Ramos (cell line): Measurements from ENCODE around the gene NOVA1.

Source experiments
- in situ Hi-C: fragments of 300-500 bp; cut with MboI; formaldehyde crosslinking; loops from one replicate; pipeline ENCODE4 v1.14.3; 2022; ENCODE audit warnings: low sequenced_read_pairs; ENCODE audit not compliant: unreplicated experiment

Gene NOVA1

GRCh38 chr14:26594148-26594547, 3.7 kb downstream of the NOVA1 start:
- in situ Hi-C loops = no loop called here

- in situ Hi-C loops = no loop called here
Observed at GRCh38 chr14:26593357-26593756, 4.5 kb downstream of the NOVA1 start.

- in situ Hi-C loops = no loop called here
Observed at GRCh38 chr14:26589925-26590324, 7.9 kb downstream of the NOVA1 start.

- in situ Hi-C loops = no loop called here
Observed at GRCh38 chr14:26577711-26578110, 20.1 kb downstream of the NOVA1 start.

- in situ Hi-C loops = no loop called here
Observed at GRCh38 chr14:26554069-26554772, 43.6 kb downstream of the NOVA1 start.

- in situ Hi-C loops = no loop called here
Observed at GRCh38 chr14:26549571-26549970, 48.3 kb downstream of the NOVA1 start.

- in situ Hi-C loops = no loop called here
Observed at GRCh38 chr14:26548406-26548805, 49.4 kb downstream of the NOVA1 start.

- in situ Hi-C loops = no loop called here
Observed at GRCh38 chr14:26538176-26538575, 59.7 kb downstream of the NOVA1 start.

- in situ Hi-C loops = no loop called here
Observed at GRCh38 chr14:26531894-26532293, 65.9 kb downstream of the NOVA1 start.

GRCh38 chr14:26528415-26529182, 69.2 kb downstream of the NOVA1 start:
- in situ Hi-C loops = no loop called here

- in situ Hi-C loops = no loop called here
Observed at GRCh38 chr14:26527095-26527494, 70.7 kb downstream of the NOVA1 start.

GRCh38 chr14:26526137-26526536, 71.7 kb downstream of the NOVA1 start:
- in situ Hi-C loops = no loop called here

- in situ Hi-C loops = no loop called here
Observed at GRCh38 chr14:26525085-26525484, 72.7 kb downstream of the NOVA1 start.

GRCh38 chr14:26522967-26523366, 74.9 kb downstream of the NOVA1 start:
- in situ Hi-C loops = no loop called here

GRCh38 chr14:26517771-26518170, 80.1 kb downstream of the NOVA1 start:
- in situ Hi-C loops = no loop called here

- in situ Hi-C loops = no loop called here
Observed at GRCh38 chr14:26500028-26500427, 97.8 kb downstream of the NOVA1 start.

- in situ Hi-C loops = no loop called here
Observed at GRCh38 chr14:26499546-26499945, 98.3 kb downstream of the NOVA1 start.

GRCh38 chr14:26486922-26487321, 110.9 kb downstream of the NOVA1 start:
- in situ Hi-C loops = no loop called here

GRCh38 chr14:26484562-26484961, 113.3 kb downstream of the NOVA1 start:
- in situ Hi-C loops = no loop called here

GRCh38 chr14:26478967-26479366, 118.9 kb downstream of the NOVA1 start:
- in situ Hi-C loops = no loop called here

- in situ Hi-C loops = no loop called here
Observed at GRCh38 chr14:26466862-26467261, 131.0 kb downstream of the NOVA1 start.

GRCh38 chr14:26463136-26463535, 134.7 kb downstream of the NOVA1 start:
- in situ Hi-C loops = no loop called here
